Lung (tissue), 16 donors: ENCODE measurements around the gene CGB5. TPM values are rescaled to one million over a fixed set of nuclear protein-coding genes. Genes with fewer than 3 reads are reported as not detected.
"Not testable (repeated sequence)": the region's sequence is repeated elsewhere in the genome, so short reads cannot be mapped to it uniquely, and the experiment has no call there.

Experiments
- ATAC-seq: fragments of 200-7000 bp; cut with Tn5 transposase; one replicate; pipeline ENCODE4 v1.9.1; 2020; ENCODE audit warnings: moderate number of reproducible peaks; ENCODE audit not compliant: insufficient read depth, low FRiP score
- DNase-seq, 3 donors: peaks; one replicate each; pipeline ENCODE4 v3.0.0-alpha.2; 2013 to 2017
- H3K27ac ChIP-seq, 2 donors: one replicate each; pipeline ENCODE4 v1.5.1; 2013; ENCODE audit warnings: mild to moderate bottlenecking in 2 of 2, moderate library complexity in 2 of 2, control low read depth in 1 of 2, inconsistent platforms in 1 of 2, low read depth in 1 of 2, low read length in 1 of 2
- H3K27me3 ChIP-seq, 3 donors: one replicate each; pipeline ENCODE4 v1.5.1; 2013; ENCODE audit warnings: low read length in 2 of 3; ENCODE audit not compliant: control insufficient read depth in 3 of 3, insufficient read depth in 3 of 3
- H3K36me3 ChIP-seq, 4 donors: one replicate each; pipeline ENCODE4 v1.5.1; 2013; ENCODE audit warnings: low read length in 4 of 4, mild to moderate bottlenecking in 1 of 4, moderate library complexity in 1 of 4; ENCODE audit not compliant: control insufficient read depth in 4 of 4, insufficient read depth in 4 of 4
- H3K4me1 ChIP-seq, 5 donors: one replicate each; pipeline ENCODE4 v1.5.1; 2013; ENCODE audit warnings: low read length in 5 of 5, mild to moderate bottlenecking in 2 of 5, moderate library complexity in 1 of 5; ENCODE audit not compliant: control insufficient read depth in 5 of 5, insufficient read depth in 5 of 5
- H3K4me3 ChIP-seq: one replicate; pipeline ENCODE4 v1.5.1; 2013; ENCODE audit warnings: mild to moderate bottlenecking, control low read depth, moderate library complexity
- H3K9ac ChIP-seq, 2 donors: one replicate each; pipeline ENCODE4 v1.5.1; 2013; ENCODE audit warnings: low read length in 2 of 2, control low read depth in 1 of 2; ENCODE audit not compliant: insufficient read depth in 1 of 2
- H3K9me3 ChIP-seq, 4 donors: one replicate each; pipeline ENCODE4 v1.5.1; 2013; ENCODE audit warnings: low read length in 3 of 4, mild to moderate bottlenecking in 1 of 4, moderate library complexity in 1 of 4; ENCODE audit not compliant: control insufficient read depth in 4 of 4, insufficient read depth in 3 of 4
- WGBS, 2 donors: extraction: QIAGEN DNeasy Blood & Tissue Kit; methylation state at CpG; one replicate each; pipeline ENCODE4 v1.1.7; 2013; 5-methylcytosine and 5-hydroxymethylcytosine counted together
- long read RNA-seq, 5 donors: transcript quantifications; one replicate each; lab custom pipeline, GENCODE V29; 2026
- polyA plus RNA-seq, 2 donors: library from polyadenylated mRNA; stranded (reverse); fragments of 200-250 nt; gene quantifications; one replicate each; pipeline ENCODE4 v1.2.1, GENCODE V29; 2013
- total RNA-seq, 2 donors: library from RNA; depleted of rRNA in 1 of 2; stranded (reverse); fragments of >200 nt in 1 of 2; gene quantifications; one replicate each; pipeline ENCODE4 v1.2.1, GENCODE V29; 2014 to 2021
- TF ChIP-seq, protein P1 (sequence below): IDR thresholded peaks from 2 replicates; pipeline ENCODE4 v1.5.1; 2012; ENCODE audit warnings: mild to moderate bottlenecking; ENCODE audit errors: control extremely low read depth, extremely low read depth
- donor health status: control.
- donor health status: control.
- donor health status: Bipolar disorder and iron deficiency.
- donor health status: healthy.
- donor health status: DM: yes; HTN: yes; CAD: no.

The CGB5 gene
- total RNA-seq: not detected
- not detected for polyA plus RNA-seq
- long read RNA-seq, donor 1: 0 reads
- long read RNA-seq, donor 2: 0 reads
- long read RNA-seq, donor 3: 0 reads
- long read RNA-seq, donor 4: 0 reads
- long read RNA-seq, donor 5: 0 reads

DNA sequence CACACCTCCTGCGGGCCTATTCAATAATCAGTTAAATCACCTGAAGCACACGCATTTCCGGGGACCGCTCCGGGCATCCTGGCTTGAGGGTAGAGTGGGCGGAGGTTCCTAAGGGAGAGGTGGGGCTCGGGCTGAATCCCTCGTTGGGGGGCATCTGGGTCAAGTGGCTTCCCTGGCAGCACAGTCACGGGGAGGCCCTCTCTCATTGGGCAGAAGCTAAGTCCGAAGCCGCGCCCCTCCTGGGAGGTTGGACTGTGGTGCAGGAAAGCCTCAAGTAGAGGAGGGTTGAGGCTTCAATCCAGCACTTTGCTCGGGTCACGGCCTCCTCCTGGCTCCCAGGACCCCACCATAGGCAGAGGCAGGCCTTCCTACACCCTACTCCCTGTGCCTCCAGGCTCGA, at the start of gene CGB5:
Gene CGB5 (plus strand): TSS at position 301 of the 400 bp plus-strand sequence. CDS start 362 bp downstream, outside the sequence.
- not testable (repeated sequence) for H3K4me3 ChIP-seq, H3K9me3 ChIP-seq, DNase-seq, H3K9ac ChIP-seq, H3K27ac ChIP-seq, ATAC-seq, H3K27me3 ChIP-seq, H3K36me3 ChIP-seq, H3K4me1 ChIP-seq
- 59 to 77% methylated on average over 14 to 15 of the region's 15 CpGs for WGBS, 2 donors

DNA sequence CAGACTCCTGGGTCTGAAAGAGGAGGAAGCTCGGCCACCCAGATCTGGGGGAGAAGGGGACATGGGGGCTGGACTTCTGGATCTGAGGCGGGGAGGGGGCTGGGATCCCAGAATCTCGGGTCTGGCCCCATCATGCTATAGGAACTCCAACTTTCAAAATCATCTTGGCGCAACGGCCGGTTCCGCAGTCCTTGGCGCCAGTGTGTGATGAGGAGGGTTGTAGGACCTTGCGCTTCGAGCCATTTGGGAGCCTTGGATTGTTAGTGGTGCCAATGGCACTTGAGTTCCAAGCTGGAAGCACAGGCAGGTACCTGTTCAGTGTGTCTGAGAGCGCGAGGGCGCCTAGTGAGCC, 49.6 kb upstream of the CGB5 start:
- TF ChIP-seq, protein P1, sequence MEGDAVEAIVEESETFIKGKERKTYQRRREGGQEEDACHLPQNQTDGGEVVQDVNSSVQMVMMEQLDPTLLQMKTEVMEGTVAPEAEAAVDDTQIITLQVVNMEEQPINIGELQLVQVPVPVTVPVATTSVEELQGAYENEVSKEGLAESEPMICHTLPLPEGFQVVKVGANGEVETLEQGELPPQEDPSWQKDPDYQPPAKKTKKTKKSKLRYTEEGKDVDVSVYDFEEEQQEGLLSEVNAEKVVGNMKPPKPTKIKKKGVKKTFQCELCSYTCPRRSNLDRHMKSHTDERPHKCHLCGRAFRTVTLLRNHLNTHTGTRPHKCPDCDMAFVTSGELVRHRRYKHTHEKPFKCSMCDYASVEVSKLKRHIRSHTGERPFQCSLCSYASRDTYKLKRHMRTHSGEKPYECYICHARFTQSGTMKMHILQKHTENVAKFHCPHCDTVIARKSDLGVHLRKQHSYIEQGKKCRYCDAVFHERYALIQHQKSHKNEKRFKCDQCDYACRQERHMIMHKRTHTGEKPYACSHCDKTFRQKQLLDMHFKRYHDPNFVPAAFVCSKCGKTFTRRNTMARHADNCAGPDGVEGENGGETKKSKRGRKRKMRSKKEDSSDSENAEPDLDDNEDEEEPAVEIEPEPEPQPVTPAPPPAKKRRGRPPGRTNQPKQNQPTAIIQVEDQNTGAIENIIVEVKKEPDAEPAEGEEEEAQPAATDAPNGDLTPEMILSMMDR: no peak
- Histone ChIP-seq H3K9me3 (no peaks in the 10 kb centered on the region), H3K27me3 (no peaks in the 10 kb centered on the region), H3K4me3 (peak overlapping the region; percentile 63), H3K4me1 (peaks cover 4 to 22% (median 10%) of the 10 kb centered on the region in 5 donors), H3K27ac (peak overlapping the region; percentile 27 to 85), H3K9ac (peak overlapping the region; percentile 63 to 77), H3K36me3 (peaks cover 0 to 10% (median 2%) of the 10 kb centered on the region in 4 donors)
- DNase-seq (no peak), ATAC-seq (no peak)
- 2% methylated on average over 13 of the region's 13 CpGs for WGBS, 2 donors

DNA sequence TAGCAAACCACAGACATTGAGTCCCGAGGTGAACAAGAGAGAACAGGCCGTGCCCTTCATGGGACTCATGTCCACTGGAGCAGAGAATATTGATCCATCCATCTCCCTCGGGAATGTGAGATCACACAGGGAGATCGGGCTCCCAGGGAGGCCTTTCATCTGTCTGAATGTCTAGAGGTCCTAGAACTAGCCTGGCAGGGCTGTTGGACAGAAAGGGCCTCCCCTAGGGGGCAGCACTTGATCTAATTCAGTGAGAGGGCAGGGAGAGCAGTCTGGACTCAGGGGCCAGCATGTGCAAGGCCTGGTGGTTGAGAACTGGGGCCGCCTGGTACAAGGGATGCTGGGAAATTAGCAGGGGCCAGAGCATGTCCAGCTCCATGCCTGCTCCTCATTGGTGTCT, 45.7 kb upstream of the CGB5 start:
- WGBS, 2 donors: 70 to 86% methylated on average over 5 of the region's 5 CpGs
- Histone ChIP-seq H3K4me3 (no peak overlapping the region), H3K4me1 (peaks cover 0 to 11% (median 4%) of the 10 kb centered on the region in 5 donors), H3K27me3 (no peaks in the 10 kb centered on the region), H3K9ac (no peak overlapping the region), H3K9me3 (no peaks in the 10 kb centered on the region), H3K36me3 (peaks cover 0 to 3% (median under 1%) of the 10 kb centered on the region in 4 donors), H3K27ac (no peak overlapping the region)
- ATAC-seq (no peak), DNase-seq (no peak)
- TF ChIP-seq, protein P1: no peak

DNA sequence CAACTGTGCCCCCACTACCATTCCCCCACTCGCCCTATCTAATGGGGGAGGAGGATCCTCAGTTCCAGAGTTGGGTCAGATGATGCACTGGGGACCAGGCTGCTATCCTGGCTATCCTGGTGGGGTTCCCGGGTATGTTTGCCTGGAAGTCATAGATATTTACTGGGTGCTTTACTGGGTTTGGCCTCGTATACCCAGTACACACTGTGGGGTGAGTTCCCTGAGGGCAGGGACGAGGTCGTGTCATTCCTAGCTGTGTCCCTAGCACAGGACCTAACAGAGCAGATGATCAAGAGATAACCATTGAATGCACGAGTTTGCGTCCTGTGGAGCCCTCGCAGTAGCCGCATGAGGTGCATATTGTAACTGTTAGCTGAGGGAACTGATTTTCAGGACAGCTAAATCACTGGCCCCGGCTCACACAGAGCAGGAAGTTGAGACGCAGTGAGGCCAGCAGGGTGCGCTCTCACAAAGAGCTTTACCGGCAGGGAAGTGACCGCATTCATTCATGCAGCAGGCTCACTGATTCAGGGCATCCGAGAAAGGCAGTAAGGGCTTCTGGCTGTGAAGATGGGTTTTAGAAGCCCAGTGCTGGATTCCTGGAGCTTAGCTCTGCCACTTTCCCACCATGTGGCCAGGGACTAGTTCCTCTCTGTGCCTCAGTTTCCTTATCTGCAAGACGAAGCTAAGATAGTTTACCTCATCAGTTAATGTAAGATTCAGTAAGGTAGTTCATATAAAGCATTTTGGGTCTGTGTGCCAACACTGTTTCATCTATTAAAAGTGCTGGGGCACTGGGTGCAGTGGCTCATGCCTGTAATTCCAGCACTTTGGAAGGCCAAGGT, 43.9 kb upstream of the CGB5 start:
- H3K9ac ChIP-seq: no peak overlapping the region
- peaks cover 5 to 12% (median 8%) of the 10 kb centered on the region in 4 donors for H3K36me3 ChIP-seq
- TF ChIP-seq, protein P1: peak; percentile 45
- DNase-seq: peak; percentile 37 to 66 (median 47)
- no peaks in the 10 kb centered on the region for H3K27me3 ChIP-seq
- peaks cover 0 to 4% (median 0%) of the 10 kb centered on the region in 5 donors for H3K4me1 ChIP-seq
- WGBS, 2 donors: 61 to 71% methylated on average over 16 of the region's 16 CpGs
- no peaks in the 10 kb centered on the region for H3K9me3 ChIP-seq
- no peak for ATAC-seq
- H3K27ac ChIP-seq: no peak overlapping the region
- no peak overlapping the region for H3K4me3 ChIP-seq
